GM10266 (cell line): ENCODE data around the gene FOXI1.

Experiments
- DNase-seq: peaks from one replicate; pipeline ENCODE4 v3.0.0; 2012; ENCODE audit errors: extremely low spot score
- CTCF ChIP-seq: IDR thresholded peaks from 2 replicates; pipeline ENCODE4 v1.5.1; 2012; ENCODE audit warnings: mild to moderate bottlenecking, low read depth; ENCODE audit not compliant: control insufficient read depth, insufficient read depth; ENCODE audit errors: missing control alignments

FOXI1 gene

GRCh38 chr5:170069512-170069911, 36.2 kb upstream of the FOXI1 start:
- no peak for DNase-seq
- no peak for TF ChIP-seq CTCF

GRCh38 chr5:170070556-170071412, 34.9 kb upstream of the FOXI1 start:
- DNase-seq: no peak
- peak; percentile 37 for TF ChIP-seq CTCF

GRCh38 chr5:170071748-170072147, 33.9 kb upstream of the FOXI1 start:
- DNase-seq: no peak
- no peak for TF ChIP-seq CTCF

- TF ChIP-seq CTCF: no peak
- DNase-seq: no peak
These were observed 30.0 kb upstream of the FOXI1 start for GRCh38 chr5:170075696-170076095.

- TF ChIP-seq CTCF: no peak
- DNase-seq: no peak
These were observed 29.5 kb upstream of the FOXI1 start for GRCh38 chr5:170076211-170076610.

- no peak for TF ChIP-seq CTCF
- DNase-seq: no peak
These were observed 29.0 kb upstream of the FOXI1 start for GRCh38 chr5:170076739-170077138.

GRCh38 chr5:170077526-170077925, 28.2 kb upstream of the FOXI1 start:
- DNase-seq: no peak
- no peak for TF ChIP-seq CTCF
